SK-N-DZ (cell line): ENCODE measurements around the gene RPL32.

Experiments
- DNase-seq: peaks from one replicate; pipeline ENCODE4 v3.0.0-alpha.2; 2015; ENCODE audit warnings: low spot score

RPL32 gene

GRCh38 chr3:12833222-12834161 is 7.9 kb downstream of the RPL32 start:
- no peak for DNase-seq

GRCh38 chr3:12832350-12833221 is 8.8 kb downstream of the RPL32 start:
- no peak for DNase-seq

GRCh38 chr3:12831301-12831866 is 10.0 kb downstream of the RPL32 start:
- no peak for DNase-seq

GRCh38 chr3:12830785-12831156 is 10.6 kb downstream of the RPL32 start:
- DNase-seq, result no peak

GRCh38 chr3:12829886-12830784 is 11.2 kb downstream of the RPL32 start:
- no peak for DNase-seq

- DNase-seq, result no peak
Observed at GRCh38 chr3:12829404-12829803, 12.0 kb downstream of the RPL32 start.

GRCh38 chr3:12828751-12829150 is 12.6 kb downstream of the RPL32 start:
- no peak for DNase-seq

GRCh38 chr3:12825156-12825555 is 16.2 kb downstream of the RPL32 start:
- no peak for DNase-seq

- DNase-seq, result no peak
Observed at GRCh38 chr3:12824299-12824698, 17.1 kb downstream of the RPL32 start.

- DNase-seq, result no peak
Observed at GRCh38 chr3:12822725-12823373, 18.5 kb downstream of the RPL32 start.

GRCh38 chr3:12818773-12819172 is 22.6 kb downstream of the RPL32 start:
- no peak for DNase-seq

- no peak for DNase-seq
Observed at GRCh38 chr3:12818273-12818672, 23.1 kb downstream of the RPL32 start.

- no peak for DNase-seq
Observed at GRCh38 chr3:12817343-12817710, 24.0 kb downstream of the RPL32 start.

GRCh38 chr3:12816521-12817342 is 24.6 kb downstream of the RPL32 start:
- DNase-seq, result no peak

GRCh38 chr3:12815719-12816118 is 25.6 kb downstream of the RPL32 start:
- no peak for DNase-seq

- no peak for DNase-seq
Observed at GRCh38 chr3:12815078-12815477, 26.3 kb downstream of the RPL32 start.

- DNase-seq, result no peak
Observed at GRCh38 chr3:12813967-12814366, 27.4 kb downstream of the RPL32 start.

GRCh38 chr3:12812812-12813211 is 28.6 kb downstream of the RPL32 start:
- no peak for DNase-seq

- no peak for DNase-seq
Observed at GRCh38 chr3:12810961-12811360, 30.4 kb downstream of the RPL32 start.
